Upper lobe of left lung (tissue), 4 donors: Measurements from ENCODE around the gene DRC7.

ENCODE experiments used
- CTCF ChIP-seq, 6 experiments: fragments of 450-650 bp in 4 of 6; fragments of 200-600 bp in 2 of 6; sonication (generic) in 2 of 6; IDR thresholded peaks; one replicate each; pipeline ENCODE4 v1.5.1; 2016 to 2019; ENCODE audit warnings: antibody characterized with exemption in 6 of 6
- POLR2AphosphoS5 ChIP-seq, 2 donors: sonication (generic); formaldehyde crosslinking; IDR thresholded peaks; one replicate each; pipeline ENCODE4 v1.5.1; 2017; ENCODE audit warnings: antibody characterized with exemption in 2 of 2

GRCh38 chr16:57652695-57653471, 41.7 kb upstream of the DRC7 start:
- TF ChIP-seq POLR2AphosphoS5 (IDR thresholded peaks at IDR 0.05) (no peak), CTCF (IDR thresholded peaks at IDR 0.05) (no peak)
